Panc1 (cell line): ENCODE results near the gene MEGF9. TPM values are rescaled to one million over a fixed set of nuclear protein-coding genes. Genes with fewer than 3 reads are reported as not detected.

Experiments used
- ATAC-seq: fragments of 200-7000 bp; cut with Tn5 transposase; 2 replicates; pipeline ENCODE4 v1.9.1; 2020; ENCODE audit warnings: mild to moderate bottlenecking, moderate library complexity
- BruUV-seq: library from RNA; stranded (reverse); fragments of 400-500 nt; replicated peaks from 2 replicates; lab custom pipeline; 2021; lab: Mats Ljungman, UMichigan
- CTCF ChIA-PET: fragments of 300-600 bp; sonication (Branson Sonifier 250); formaldehyde crosslinking; loops from one replicate; lab custom pipeline; 2022; ENCODE audit warnings: antibody characterized with exemption; lab: Charles Lee
- POLR2A ChIA-PET: fragments of 300-600 bp; sonication (Branson Sonifier 250); formaldehyde crosslinking; loops from one replicate; lab custom pipeline; 2022; ENCODE audit warnings: antibody characterized with exemption; lab: Charles Lee
- DNase-seq: peaks from one replicate; pipeline ENCODE4 v3.0.0-alpha.2; 2010; ENCODE audit warnings: low read depth, low spot score
- H3K27ac ChIP-seq: 2 replicates; pipeline ENCODE4 v1.5.1; 2011; ENCODE audit warnings: mild to moderate bottlenecking, low read length, inconsistent platforms
- H3K27me3 ChIP-seq: fragments of 200-500 bp; sonication (Bioruptor generic); 2 replicates; pipeline ENCODE4 v1.6.0; 2014; ENCODE audit warnings: low read length, inconsistent platforms; ENCODE audit not compliant: control insufficient read depth, insufficient read depth
- H3K36me3 ChIP-seq: fragments of 200-500 bp; sonication (Bioruptor generic); 2 replicates; pipeline ENCODE4 v1.5.1; 2014; ENCODE audit warnings: inconsistent platforms, mild to moderate bottlenecking, low read length, moderate library complexity; ENCODE audit not compliant: control insufficient read depth, insufficient read depth
- H3K4me1 ChIP-seq: 2 replicates; pipeline ENCODE4 v1.5.1; 2011; ENCODE audit warnings: inconsistent platforms, mild to moderate bottlenecking, low read length, moderate library complexity; ENCODE audit not compliant: control insufficient read depth, insufficient read depth
- H3K4me3 ChIP-seq, 2 experiments: 2 replicates each; pipeline ENCODE4 v1.5.1; 2011 to 2012; ENCODE audit warnings: low read depth in 2 of 2, low read length in 2 of 2, mild to moderate bottlenecking in 2 of 2, inconsistent platforms in 1 of 2, moderate library complexity in 1 of 2
- H3K9me3 ChIP-seq: fragments of 200-500 bp; sonication (Bioruptor generic); 2 replicates; pipeline ENCODE4 v1.5.1; 2014; ENCODE audit warnings: low read depth, mild to moderate bottlenecking, inconsistent platforms, low read length, moderate library complexity; ENCODE audit not compliant: control insufficient read depth, insufficient read depth
- POLR2AphosphoS5 ChIP-seq: IDR thresholded peaks from 2 replicates; pipeline ENCODE4 v1.6.1; 2012; ENCODE audit warnings: mild to moderate bottlenecking, low read depth, low read length, moderate library complexity
- SIN3A ChIP-seq: IDR thresholded peaks from 2 replicates; pipeline ENCODE4 v1.6.1; 2012; ENCODE audit warnings: low read depth, mild to moderate bottlenecking, low read length, moderate library complexity, borderline replicate concordance; ENCODE audit not compliant: insufficient read depth
- TCF7L2 ChIP-seq: IDR thresholded peaks from 2 replicates; pipeline ENCODE4 v1.6.1; 2011; ENCODE audit warnings: mild to moderate bottlenecking, low read depth, low read length, inconsistent platforms
- in situ Hi-C: cut with HindIII; loops from 2 replicates; pipeline ENCODE4 v1.10.0; 2016; ENCODE audit warnings: low sequenced_read_pairs, low pct_unique_long_range_greater_than_20kb
- intact Hi-C: fragments of 100-400 bp; cut with micrococcal nuclease; formaldehyde crosslinking; loops from one replicate; pipeline ENCODE4 v1.10.0; 2022; ENCODE audit not compliant: unreplicated experiment
- total RNA-seq: library from RNA; stranded (reverse); gene quantifications from one replicate; pipeline ENCODE4 v1.2.1, GENCODE V29; 2021; ENCODE audit not compliant: unreplicated experiment
- TF ChIP-seq, protein P1 (sequence below): fragments of 450-650 bp; IDR thresholded peaks from 2 replicates; pipeline ENCODE4 v1.5.1; 2017; ENCODE audit warnings: mild to moderate bottlenecking
- TF ChIP-seq, protein P2 (sequence below), 2 experiments: IDR thresholded peaks; 2 replicates each; pipeline ENCODE4 v1.6.1; 2011 to 2012; ENCODE audit warnings: low read depth in 2 of 2, control low read depth in 1 of 2, low read length in 1 of 2, mild to moderate bottlenecking in 1 of 2, moderate library complexity in 1 of 2; ENCODE audit not compliant: insufficient read depth in 1 of 2

Gene MEGF9
- total RNA-seq, 1 experiment from 2014 or later = 6.3 TPM

DNA sequence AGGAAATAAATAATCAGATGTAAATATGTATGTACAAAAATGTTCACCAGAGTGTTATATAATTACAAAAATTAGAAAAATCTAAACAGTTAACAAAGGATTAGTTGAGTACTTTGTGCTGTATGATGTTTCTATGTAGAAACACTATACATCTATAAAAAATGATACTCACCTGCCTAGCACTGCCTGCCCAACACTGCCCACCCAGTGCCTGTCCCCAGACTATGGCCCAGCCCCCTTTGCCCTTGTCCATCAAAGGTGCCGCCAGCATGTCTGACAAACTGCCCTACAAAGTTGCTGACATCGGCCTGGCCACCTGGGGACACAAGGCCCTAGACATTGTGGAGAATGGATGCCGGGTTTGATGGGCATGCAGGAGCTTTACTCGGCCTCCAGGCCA is 6.1 kb upstream of the MEGF9 start:
- CTCF ChIA-PET = no interaction called here
- BruUV-seq = no TSS peak
- Histone ChIP-seq H3K27ac (no peak overlapping the region), H3K27me3 (no peaks in the 10 kb centered on the region), H3K36me3 (no peaks in the 10 kb centered on the region), H3K9me3 (no peaks in the 10 kb centered on the region), H3K4me1 (peaks cover 2% of the 10 kb centered on the region), H3K4me3 (no peak overlapping the region)
- POLR2A ChIA-PET = interaction anchor here (0.7 kb wide), 1 partner anchor 17 kb away, joined by 4 read pairs; no protein-coding TSS in a partner anchor
- TF ChIP-seq, protein P1, sequence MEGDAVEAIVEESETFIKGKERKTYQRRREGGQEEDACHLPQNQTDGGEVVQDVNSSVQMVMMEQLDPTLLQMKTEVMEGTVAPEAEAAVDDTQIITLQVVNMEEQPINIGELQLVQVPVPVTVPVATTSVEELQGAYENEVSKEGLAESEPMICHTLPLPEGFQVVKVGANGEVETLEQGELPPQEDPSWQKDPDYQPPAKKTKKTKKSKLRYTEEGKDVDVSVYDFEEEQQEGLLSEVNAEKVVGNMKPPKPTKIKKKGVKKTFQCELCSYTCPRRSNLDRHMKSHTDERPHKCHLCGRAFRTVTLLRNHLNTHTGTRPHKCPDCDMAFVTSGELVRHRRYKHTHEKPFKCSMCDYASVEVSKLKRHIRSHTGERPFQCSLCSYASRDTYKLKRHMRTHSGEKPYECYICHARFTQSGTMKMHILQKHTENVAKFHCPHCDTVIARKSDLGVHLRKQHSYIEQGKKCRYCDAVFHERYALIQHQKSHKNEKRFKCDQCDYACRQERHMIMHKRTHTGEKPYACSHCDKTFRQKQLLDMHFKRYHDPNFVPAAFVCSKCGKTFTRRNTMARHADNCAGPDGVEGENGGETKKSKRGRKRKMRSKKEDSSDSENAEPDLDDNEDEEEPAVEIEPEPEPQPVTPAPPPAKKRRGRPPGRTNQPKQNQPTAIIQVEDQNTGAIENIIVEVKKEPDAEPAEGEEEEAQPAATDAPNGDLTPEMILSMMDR = no peak
- TF ChIP-seq SIN3A (no peak), POLR2AphosphoS5 (no peak), TCF7L2 (no peak)
- TF ChIP-seq, protein P2, sequence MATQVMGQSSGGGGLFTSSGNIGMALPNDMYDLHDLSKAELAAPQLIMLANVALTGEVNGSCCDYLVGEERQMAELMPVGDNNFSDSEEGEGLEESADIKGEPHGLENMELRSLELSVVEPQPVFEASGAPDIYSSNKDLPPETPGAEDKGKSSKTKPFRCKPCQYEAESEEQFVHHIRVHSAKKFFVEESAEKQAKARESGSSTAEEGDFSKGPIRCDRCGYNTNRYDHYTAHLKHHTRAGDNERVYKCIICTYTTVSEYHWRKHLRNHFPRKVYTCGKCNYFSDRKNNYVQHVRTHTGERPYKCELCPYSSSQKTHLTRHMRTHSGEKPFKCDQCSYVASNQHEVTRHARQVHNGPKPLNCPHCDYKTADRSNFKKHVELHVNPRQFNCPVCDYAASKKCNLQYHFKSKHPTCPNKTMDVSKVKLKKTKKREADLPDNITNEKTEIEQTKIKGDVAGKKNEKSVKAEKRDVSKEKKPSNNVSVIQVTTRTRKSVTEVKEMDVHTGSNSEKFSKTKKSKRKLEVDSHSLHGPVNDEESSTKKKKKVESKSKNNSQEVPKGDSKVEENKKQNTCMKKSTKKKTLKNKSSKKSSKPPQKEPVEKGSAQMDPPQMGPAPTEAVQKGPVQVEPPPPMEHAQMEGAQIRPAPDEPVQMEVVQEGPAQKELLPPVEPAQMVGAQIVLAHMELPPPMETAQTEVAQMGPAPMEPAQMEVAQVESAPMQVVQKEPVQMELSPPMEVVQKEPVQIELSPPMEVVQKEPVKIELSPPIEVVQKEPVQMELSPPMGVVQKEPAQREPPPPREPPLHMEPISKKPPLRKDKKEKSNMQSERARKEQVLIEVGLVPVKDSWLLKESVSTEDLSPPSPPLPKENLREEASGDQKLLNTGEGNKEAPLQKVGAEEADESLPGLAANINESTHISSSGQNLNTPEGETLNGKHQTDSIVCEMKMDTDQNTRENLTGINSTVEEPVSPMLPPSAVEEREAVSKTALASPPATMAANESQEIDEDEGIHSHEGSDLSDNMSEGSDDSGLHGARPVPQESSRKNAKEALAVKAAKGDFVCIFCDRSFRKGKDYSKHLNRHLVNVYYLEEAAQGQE (IDR thresholded peaks at IDR 0.05; ENCODE audit: insufficient read depth in 1 of 2, low read depth in 2 of 2, low read length in 1 of 2) = no peak
- in situ Hi-C loops = no loop called here
- intact Hi-C loops = no loop called here
- ATAC-seq (no peak), DNase-seq (no peak)

DNA sequence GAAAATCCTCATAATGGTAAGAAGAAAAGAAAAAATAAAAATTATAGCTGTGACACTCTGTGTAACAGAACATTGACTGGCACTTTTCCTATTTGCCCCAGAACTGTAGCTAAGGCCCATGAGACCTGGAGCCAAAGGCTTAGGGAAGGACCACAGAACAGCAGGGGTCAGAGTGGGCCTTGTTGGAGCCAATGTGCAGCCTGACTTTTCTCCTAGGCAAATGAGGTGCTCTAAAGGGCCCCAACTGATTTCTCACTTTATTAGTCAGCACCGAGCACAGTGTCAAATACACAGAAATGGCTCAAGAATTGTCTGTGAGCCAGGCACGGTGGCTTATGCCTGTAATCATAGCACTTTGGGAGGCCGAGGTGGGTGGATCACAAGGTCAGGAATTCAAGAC is 4.0 kb upstream of the MEGF9 start:
- BruUV-seq = no TSS peak
- in situ Hi-C loops (no loop called here), intact Hi-C loops (no loop called here)
- Histone ChIP-seq H3K4me3 (no peak overlapping the region), H3K36me3 (no peaks in the 10 kb centered on the region), H3K4me1 (peaks cover 6% of the 10 kb centered on the region), H3K9me3 (no peaks in the 10 kb centered on the region), H3K27ac (no peak overlapping the region), H3K27me3 (no peaks in the 10 kb centered on the region)
- ATAC-seq (no peak), DNase-seq (no peak)
- ChIA-PET CTCF (no interaction called here), POLR2A (interaction anchor here (0.6 kb wide), 1 partner anchor 122 kb away, joined by 5 read pairs; no protein-coding TSS in a partner anchor)
- no peak for TF ChIP-seq POLR2AphosphoS5
- TF ChIP-seq SIN3A = no peak
- TF ChIP-seq, protein P2 (IDR thresholded peaks at IDR 0.05; ENCODE audit: insufficient read depth in 1 of 2, low read depth in 2 of 2, low read length in 1 of 2) = no peak
- TF ChIP-seq, protein P1 = no peak
- no peak for TF ChIP-seq TCF7L2
